ENCODE results near the gene PEDS1.
"Not testable (repeated sequence)": the region's sequence is repeated elsewhere in the genome, so short reads cannot be mapped to it uniquely, and the experiment has no call there.

PEDS1 gene

GRCh38 chr20:50140339-50140859 is 13.1 kb downstream of the PEDS1 start:
- Histone ChIP-seq H3K36me3 (peaks cover 25% of the 10 kb centered on the region), H3K27me3 (ENCODE audit: insufficient read depth, low read depth, severe bottlenecking) (no peaks in the 10 kb centered on the region), H3K4me3 (ENCODE audit: low read depth, low read length) (no peak overlapping the region), H3K27ac (no peak overlapping the region), H3K9me3 (ENCODE audit: severe bottlenecking) (no peaks in the 10 kb centered on the region)
- TF ChIP-seq, protein P1, sequence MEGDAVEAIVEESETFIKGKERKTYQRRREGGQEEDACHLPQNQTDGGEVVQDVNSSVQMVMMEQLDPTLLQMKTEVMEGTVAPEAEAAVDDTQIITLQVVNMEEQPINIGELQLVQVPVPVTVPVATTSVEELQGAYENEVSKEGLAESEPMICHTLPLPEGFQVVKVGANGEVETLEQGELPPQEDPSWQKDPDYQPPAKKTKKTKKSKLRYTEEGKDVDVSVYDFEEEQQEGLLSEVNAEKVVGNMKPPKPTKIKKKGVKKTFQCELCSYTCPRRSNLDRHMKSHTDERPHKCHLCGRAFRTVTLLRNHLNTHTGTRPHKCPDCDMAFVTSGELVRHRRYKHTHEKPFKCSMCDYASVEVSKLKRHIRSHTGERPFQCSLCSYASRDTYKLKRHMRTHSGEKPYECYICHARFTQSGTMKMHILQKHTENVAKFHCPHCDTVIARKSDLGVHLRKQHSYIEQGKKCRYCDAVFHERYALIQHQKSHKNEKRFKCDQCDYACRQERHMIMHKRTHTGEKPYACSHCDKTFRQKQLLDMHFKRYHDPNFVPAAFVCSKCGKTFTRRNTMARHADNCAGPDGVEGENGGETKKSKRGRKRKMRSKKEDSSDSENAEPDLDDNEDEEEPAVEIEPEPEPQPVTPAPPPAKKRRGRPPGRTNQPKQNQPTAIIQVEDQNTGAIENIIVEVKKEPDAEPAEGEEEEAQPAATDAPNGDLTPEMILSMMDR (IDR thresholded peaks at IDR 0.05; ENCODE audit: low read depth, low read length) = no peak
- DNase-seq = no peak

DNA sequence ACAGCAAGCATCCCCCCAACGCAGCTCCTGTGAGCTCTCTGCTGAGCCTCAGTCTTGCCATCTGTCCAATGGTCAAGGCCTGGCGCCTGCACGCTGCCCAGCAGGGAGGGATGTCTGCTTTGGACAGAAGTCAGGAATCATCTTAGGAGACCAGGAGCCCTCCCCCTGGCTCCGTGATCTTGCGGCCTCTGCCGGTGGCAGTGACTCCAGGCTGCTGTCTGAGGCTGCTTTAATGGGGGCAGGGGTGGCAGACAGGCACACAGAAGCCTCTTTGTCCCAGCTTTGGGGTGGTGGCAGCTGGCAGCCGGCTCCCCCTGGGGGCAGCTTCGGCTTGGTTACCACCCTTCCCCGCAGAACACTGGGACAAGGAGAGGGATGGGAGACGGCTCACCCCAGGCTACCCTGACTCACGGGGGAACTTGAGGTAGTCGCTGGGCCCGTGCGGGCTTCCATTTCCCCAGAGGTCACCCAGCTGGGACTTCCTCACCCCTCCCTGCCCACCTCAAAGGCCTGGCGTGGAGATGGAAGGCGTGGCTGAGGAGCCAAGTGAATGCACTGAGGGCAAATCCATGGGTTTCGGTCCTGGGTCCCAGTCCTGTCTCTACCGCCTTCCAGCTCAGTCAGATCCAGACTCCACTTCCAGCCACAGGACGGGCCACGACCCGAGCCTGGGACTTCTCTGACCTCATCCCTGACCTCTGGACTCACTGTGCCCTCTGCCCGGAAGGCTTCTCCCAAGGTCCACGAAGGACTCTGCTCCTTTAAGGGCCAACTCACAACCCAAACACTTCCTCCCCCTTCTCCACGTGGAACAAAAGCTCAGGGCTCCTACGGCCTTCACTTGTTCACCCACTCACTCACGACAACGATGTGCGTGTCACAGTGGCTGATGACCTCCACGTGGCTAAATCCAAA is 14.8 kb downstream of the PEDS1 start:
- Histone ChIP-seq H3K27ac (no peak overlapping the region), H3K27me3 (ENCODE audit: insufficient read depth, low read depth, severe bottlenecking) (no peaks in the 10 kb centered on the region), H3K9me3 (ENCODE audit: severe bottlenecking) (no peaks in the 10 kb centered on the region), H3K36me3 (peaks cover 25% of the 10 kb centered on the region), H3K4me3 (ENCODE audit: low read depth, low read length) (no peak overlapping the region)
- TF ChIP-seq, protein P1 (IDR thresholded peaks at IDR 0.05; ENCODE audit: low read depth, low read length) = no peak
- DNase-seq = no peak

DNA sequence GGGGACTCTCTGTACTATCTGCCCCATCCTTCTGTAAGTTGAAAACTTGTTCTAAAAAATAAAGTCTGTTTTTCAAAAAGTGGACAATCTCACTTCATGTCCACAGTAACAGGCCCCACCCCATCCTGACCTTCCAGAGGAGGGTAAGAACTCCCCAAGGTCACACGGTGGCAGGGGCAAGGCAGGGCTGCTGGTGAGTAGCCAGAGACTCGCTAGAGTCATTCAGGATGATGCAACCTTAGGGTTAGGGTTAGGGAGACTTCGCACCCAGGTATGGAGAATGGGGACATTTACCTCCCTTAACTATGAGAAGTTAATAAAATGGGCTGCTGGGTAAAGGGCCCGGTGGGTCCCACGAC is 15.4 kb downstream of the PEDS1 start:
- no peak for DNase-seq
- Histone ChIP-seq H3K36me3 (peaks cover 23% of the 10 kb centered on the region), H3K9me3 (ENCODE audit: severe bottlenecking) (no peaks in the 10 kb centered on the region), H3K27me3 (ENCODE audit: insufficient read depth, low read depth, severe bottlenecking) (no peaks in the 10 kb centered on the region), H3K4me3 (ENCODE audit: low read depth, low read length) (no peak overlapping the region), H3K27ac (no peak overlapping the region)
- TF ChIP-seq, protein P1 (IDR thresholded peaks at IDR 0.05; ENCODE audit: low read depth, low read length) = no peak

GRCh38 chr20:50137702-50138101 is 15.8 kb downstream of the PEDS1 start:
- not testable (repeated sequence) for H3K9me3 ChIP-seq (ENCODE audit: severe bottlenecking); H3K27me3 ChIP-seq (ENCODE audit: insufficient read depth, low read depth, severe bottlenecking); H3K4me3 ChIP-seq (ENCODE audit: low read depth, low read length); DNase-seq; H3K27ac ChIP-seq
- H3K36me3 ChIP-seq = peaks cover 21% of the 10 kb centered on the region

- no peak overlapping the region for H3K4me3 ChIP-seq (ENCODE audit: low read depth, low read length)
- H3K36me3 ChIP-seq = peaks cover 22% of the 10 kb centered on the region
- H3K27ac ChIP-seq = no peak overlapping the region
- H3K27me3 ChIP-seq (ENCODE audit: insufficient read depth, low read depth, severe bottlenecking) = no peaks in the 10 kb centered on the region
- H3K9me3 ChIP-seq (ENCODE audit: severe bottlenecking) = no peaks in the 10 kb centered on the region
- TF ChIP-seq, protein P1 (IDR thresholded peaks at IDR 0.05; ENCODE audit: low read depth, low read length) = no peak
- no peak for DNase-seq
Observed at GRCh38 chr20:50136822-50137599, 16.5 kb downstream of the PEDS1 start.

DNA sequence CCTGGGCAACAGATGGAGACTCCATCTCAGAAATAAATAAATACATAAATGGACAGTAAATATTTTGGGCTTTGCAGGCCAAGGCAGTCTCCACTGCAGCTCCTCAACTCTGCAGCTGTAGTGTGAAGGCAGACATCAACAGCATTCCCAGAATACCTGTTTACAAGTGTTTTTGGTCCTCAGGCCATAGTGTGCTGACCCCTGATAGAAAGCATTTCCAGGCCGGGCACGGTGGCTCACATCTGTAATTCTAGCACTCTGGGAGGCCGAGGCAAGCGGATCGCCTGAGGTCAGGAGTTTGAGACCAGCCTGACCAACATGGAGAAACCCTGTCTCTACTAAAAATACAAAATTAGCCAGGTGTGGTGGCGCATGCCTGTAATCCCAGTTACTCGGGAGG is 18.4 kb downstream of the PEDS1 start:
- H3K9me3 ChIP-seq (ENCODE audit: severe bottlenecking); H3K27me3 ChIP-seq (ENCODE audit: insufficient read depth, low read depth, severe bottlenecking); DNase-seq; H3K4me3 ChIP-seq (ENCODE audit: low read depth, low read length); H3K27ac ChIP-seq: not testable (repeated sequence)
- peaks cover 24% of the 10 kb centered on the region for H3K36me3 ChIP-seq
